ENCODE measurements around the gene PGGHG. TPM values are rescaled to one million over a fixed set of nuclear protein-coding genes. Genes with fewer than 3 reads are reported as not detected.

Gene PGGHG
- total RNA-seq, 1 donor from 2014 or later = 25.1 TPM

GRCh38 chr11:293271-293851, 4.4 kb downstream of the PGGHG start:
- Mint-ChIP-seq H3K27ac (ENCODE audit: unreplicated experiment) (no peak overlapping the region), H3K4me1 (peaks cover 6% of the 10 kb centered on the region), H3K9me3 (no peaks in the 10 kb centered on the region), H3K4me3 (no peak overlapping the region), H3K36me3 (ENCODE audit: low read depth) (no peaks in the 10 kb centered on the region), H3K27me3 (ENCODE audit: low read depth) (peaks cover under 1% of the 10 kb centered on the region)
- DNase-seq (ENCODE audit: low read depth, low spot score) = no peak
- TF ChIP-seq CTCF (conservative IDR thresholded peaks at IDR 0.05) = no peak

- TF ChIP-seq CTCF (conservative IDR thresholded peaks at IDR 0.05) = no peak
These were observed 5.1 kb downstream of the PGGHG start for GRCh38 chr11:293852-294661.

GRCh38 chr11:294780-295179, 5.9 kb downstream of the PGGHG start:
- TF ChIP-seq CTCF (conservative IDR thresholded peaks at IDR 0.05) = no peak
- peaks cover 6% of the 10 kb centered on the region for H3K4me1 Mint-ChIP-seq
- H3K36me3 Mint-ChIP-seq (ENCODE audit: low read depth) = no peaks in the 10 kb centered on the region
- H3K27me3 Mint-ChIP-seq (ENCODE audit: low read depth) = no peaks in the 10 kb centered on the region
- H3K9me3 Mint-ChIP-seq = no peaks in the 10 kb centered on the region
- H3K4me3 Mint-ChIP-seq = no peak overlapping the region
- no peak overlapping the region for H3K27ac Mint-ChIP-seq (ENCODE audit: unreplicated experiment)
- no peak for DNase-seq (ENCODE audit: low read depth, low spot score)

More at GRCh38 chr11:293852-294661, 5.1 kb downstream of the PGGHG start:
- no peak for DNase-seq (ENCODE audit: low read depth, low spot score)
- H3K36me3 Mint-ChIP-seq (ENCODE audit: low read depth) = no peaks in the 10 kb centered on the region
- H3K4me3 Mint-ChIP-seq = no peak overlapping the region
- H3K27ac Mint-ChIP-seq (ENCODE audit: unreplicated experiment) = no peak overlapping the region
- no peaks in the 10 kb centered on the region for H3K9me3 Mint-ChIP-seq
- H3K4me1 Mint-ChIP-seq = peaks cover 6% of the 10 kb centered on the region
- H3K27me3 Mint-ChIP-seq (ENCODE audit: low read depth) = no peaks in the 10 kb centered on the region

- no peaks in the 10 kb centered on the region for H3K9me3 Mint-ChIP-seq
- peaks cover 12% of the 10 kb centered on the region for H3K4me1 Mint-ChIP-seq
- no peak overlapping the region for H3K27ac Mint-ChIP-seq (ENCODE audit: unreplicated experiment)
- no peak for DNase-seq (ENCODE audit: low read depth, low spot score)
- peaks cover 5% of the 10 kb centered on the region for H3K27me3 Mint-ChIP-seq (ENCODE audit: low read depth)
- no peak for TF ChIP-seq CTCF (conservative IDR thresholded peaks at IDR 0.05)
- no peaks in the 10 kb centered on the region for H3K36me3 Mint-ChIP-seq (ENCODE audit: low read depth)
- no peak overlapping the region for H3K4me3 Mint-ChIP-seq
These were observed 6.6 kb downstream of the PGGHG start for GRCh38 chr11:295351-296170.

GRCh38 chr11:296171-297050, 7.5 kb downstream of the PGGHG start:
- H3K4me1 Mint-ChIP-seq = peaks cover 18% of the 10 kb centered on the region
- no peak for TF ChIP-seq CTCF (conservative IDR thresholded peaks at IDR 0.05)
- H3K27ac Mint-ChIP-seq (ENCODE audit: unreplicated experiment) = no peak overlapping the region
- H3K4me3 Mint-ChIP-seq = no peak overlapping the region
- H3K36me3 Mint-ChIP-seq (ENCODE audit: low read depth) = no peaks in the 10 kb centered on the region
- H3K27me3 Mint-ChIP-seq (ENCODE audit: low read depth) = peaks cover 7% of the 10 kb centered on the region
- DNase-seq (ENCODE audit: low read depth, low spot score) = no peak
- H3K9me3 Mint-ChIP-seq = no peaks in the 10 kb centered on the region
